K562 (cell line): ENCODE measurements around the gene PMF1. TPM values are rescaled to one million over a fixed set of nuclear protein-coding genes. Genes with fewer than 3 reads are reported as not detected.
A peak's percentile ranks its signal among the peaks of the same experiment; 100 is the strongest.

Experiments
- BHLHE40 ChIP-seq: IDR thresholded peaks from 2 replicates; pipeline ENCODE4 v1.6.1; 2011; ENCODE audit warnings: low read length, improper control_type of control experiment
- EP400 ChIP-seq: fragments of 450-650 bp; IDR thresholded peaks from 2 replicates; pipeline ENCODE4 v1.6.1; 2017; ENCODE audit warnings: antibody characterized with exemption, mild to moderate bottlenecking, moderate library complexity
- ETV1 ChIP-seq: fragments of 450-650 bp; conservative IDR thresholded peaks from 2 replicates; pipeline ENCODE4 v1.6.1; 2016; ENCODE audit warnings: missing genetic modification characterization, control low read depth, low read depth, missing compliant biosample characterization
- FOXM1 ChIP-seq, 2 experiments: fragments of 450-650 bp in 1 of 2; sonication (generic) in 1 of 2; formaldehyde crosslinking in 1 of 2; IDR thresholded peaks; 2 replicates each; pipeline versions ENCODE4 v1.6.1 to v1.9.0; 2017 to 2022; ENCODE audit warnings: low read depth in 2 of 2, mild to moderate bottlenecking in 2 of 2, missing genetic modification reagents in 1 of 2, moderate library complexity in 1 of 2
- GABPB1 ChIP-seq: sonication (generic); formaldehyde crosslinking; IDR thresholded peaks from 2 replicates; pipeline ENCODE4 v1.8.0; 2022; ENCODE audit warnings: mild to moderate bottlenecking, missing genetic modification reagents
- GMEB1 ChIP-seq: fragments of 250-450 bp; sonication (Bioruptor Pico); IDR thresholded peaks from 2 replicates; pipeline ENCODE4 v1.4.0; 2020; ENCODE audit warnings: mild to moderate bottlenecking
- KAT7 ChIP-seq: sonication (generic); formaldehyde crosslinking; IDR thresholded peaks from 2 replicates; pipeline ENCODE4 v1.8.0; 2022; ENCODE audit warnings: missing genetic modification reagents, mild to moderate bottlenecking, borderline replicate concordance
- MTA1 ChIP-seq: fragments of 450-650 bp; IDR thresholded peaks from 2 replicates; pipeline ENCODE4 v1.6.1; 2017; ENCODE audit warnings: borderline replicate concordance
- NFE2 ChIP-seq: IDR thresholded peaks from 2 replicates; pipeline ENCODE4 v1.6.1; 2014; ENCODE audit warnings: antibody characterized with exemption, low read depth
- NFIC ChIP-seq: fragments of 450-650 bp; IDR thresholded peaks from 2 replicates; pipeline ENCODE4 v1.6.1; 2017; ENCODE audit warnings: mild to moderate bottlenecking, inconsistent platforms
- NFYB ChIP-seq: IDR thresholded peaks from 2 replicates; pipeline ENCODE4 v1.6.1; 2011; ENCODE audit warnings: mild to moderate bottlenecking, moderate library complexity; ENCODE audit not compliant: insufficient read length; ENCODE audit errors: extremely low read depth
- POLR2AphosphoS2 ChIP-seq: IDR thresholded peaks from 2 replicates; pipeline ENCODE4 v1.6.1; 2012; ENCODE audit warnings: low read length, improper control_type of control experiment
- POLR3A ChIP-seq: IDR thresholded peaks from 2 replicates; pipeline ENCODE4 v1.6.1; 2011; ENCODE audit warnings: borderline replicate concordance, mild to moderate bottlenecking, moderate library complexity; ENCODE audit not compliant: insufficient read length, insufficient read depth; ENCODE audit errors: extremely low read depth
- STAT6 ChIP-seq: sonication (generic); formaldehyde crosslinking; IDR thresholded peaks from 2 replicates; pipeline ENCODE4 v1.8.1; 2023; ENCODE audit warnings: mild to moderate bottlenecking, missing genetic modification reagents
- TAL1 ChIP-seq: fragments of 450-650 bp; IDR thresholded peaks from 2 replicates; pipeline ENCODE4 v1.6.1; 2016; ENCODE audit warnings: mild to moderate bottlenecking
- TARDBP ChIP-seq: fragments of 450-650 bp; IDR thresholded peaks from 2 replicates; pipeline ENCODE4 v1.6.1; 2016
- TGIF2 ChIP-seq: sonication (generic); formaldehyde crosslinking; IDR thresholded peaks from 2 replicates; pipeline ENCODE4 v1.8.1; 2022; ENCODE audit warnings: mild to moderate bottlenecking, missing genetic modification reagents, moderate library complexity
- ZNF398 ChIP-seq: fragments of 250-450 bp; sonication (Bioruptor Pico); IDR thresholded peaks from 2 replicates; pipeline ENCODE4 v1.8.0; 2021; ENCODE audit warnings: moderate library complexity, mild to moderate bottlenecking, inconsistent platforms
- ZNF408 ChIP-seq: fragments of 250-450 bp; sonication (Bioruptor Pico); IDR thresholded peaks from 2 replicates; pipeline ENCODE4 v1.4.0; 2020; ENCODE audit warnings: low read depth, mild to moderate bottlenecking, moderate library complexity
- polyA plus RNA-seq, 8 experiments: library from polyadenylated mRNA; depleted of rRNA in 4 of 8; stranded (reverse) in 5 of 8; unstranded in 3 of 8; fragments of >200 nt; fragmentation: Nextera tagmentation in 2 of 8; fragmentation: Illumina TruSeq in 1 of 8; extraction: Ambion mirVana in 2 of 8; extraction: Trizol in 1 of 8; gene quantifications; 2 replicates each; pipeline versions ENCODE4 v1.2.1 to v1.2.3, GENCODE V29; 2011 to 2014; ENCODE audit warnings: inconsistent platforms in 1 of 8, missing spikeins in 1 of 8
- total RNA-seq, 7 experiments: library from RNA; depleted of rRNA in 6 of 7; stranded (reverse); fragments of >200 nt in 6 of 7; fragmentation: Illumina TruSeq in 2 of 7; extraction: Trizol in 2 of 7; gene quantifications; 2 replicates each; pipeline versions ENCODE4 v1.2.1 to v1.2.3, GENCODE V29; 2011 to 2021; ENCODE audit warnings: low replicate concordance in 1 of 7
- TF ChIP-seq, protein P1 (sequence below): fragments of 250-450 bp; sonication (Bioruptor Pico); IDR thresholded peaks from 2 replicates; pipeline ENCODE4 v1.8.0; 2022; ENCODE audit warnings: inconsistent platforms, mild to moderate bottlenecking, moderate library complexity, borderline replicate concordance

The PMF1 gene
- total and polyA plus RNA-seq, 9 of the 15 experiments (the other 6 are each of a cell fraction or from before 2014, with no cell fraction given), result 9.4 to 92.9 (median 71.0) TPM

- peak; percentile 88 for TF ChIP-seq STAT6 (CRISPR knock-in tag)
- peak; percentile 23; the same call in 1 of the 2 replicates for TF ChIP-seq MTA1
- TF ChIP-seq TAL1, result no peak
- no peak; the same call in 1 of the 2 replicates for TF ChIP-seq TGIF2 (CRISPR knock-in tag)
- TF ChIP-seq NFE2, result no peak
- TF ChIP-seq, protein P1, sequence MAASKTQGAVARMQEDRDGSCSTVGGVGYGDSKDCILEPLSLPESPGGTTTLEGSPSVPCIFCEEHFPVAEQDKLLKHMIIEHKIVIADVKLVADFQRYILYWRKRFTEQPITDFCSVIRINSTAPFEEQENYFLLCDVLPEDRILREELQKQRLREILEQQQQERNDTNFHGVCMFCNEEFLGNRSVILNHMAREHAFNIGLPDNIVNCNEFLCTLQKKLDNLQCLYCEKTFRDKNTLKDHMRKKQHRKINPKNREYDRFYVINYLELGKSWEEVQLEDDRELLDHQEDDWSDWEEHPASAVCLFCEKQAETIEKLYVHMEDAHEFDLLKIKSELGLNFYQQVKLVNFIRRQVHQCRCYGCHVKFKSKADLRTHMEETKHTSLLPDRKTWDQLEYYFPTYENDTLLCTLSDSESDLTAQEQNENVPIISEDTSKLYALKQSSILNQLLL (CRISPR knock-in tag), result no peak
- TF ChIP-seq GMEB1 (CRISPR knock-in tag), result peak; percentile 88
- peak; percentile 15; the same call in 1 of the 2 replicates for TF ChIP-seq ETV1
- TF ChIP-seq TARDBP, result peak; percentile 54; the same call in 1 of the 2 replicates
- TF ChIP-seq FOXM1 (IDR thresholded peaks at IDR 0.05; ENCODE audit: low read depth), result no peak
- peak; percentile 45; the same call in 1 of the 2 replicates for TF ChIP-seq FOXM1 (CRISPR knock-in tag; IDR thresholded peaks at IDR 0.05; ENCODE audit: low read depth)
- peak; percentile 96 for TF ChIP-seq EP400
- TF ChIP-seq ZNF408 (CRISPR knock-in tag), result no peak
- no peak for TF ChIP-seq ZNF398 (CRISPR knock-in tag)
- no peak for TF ChIP-seq POLR3A
- peak; percentile 58 for TF ChIP-seq NFIC
- peak; percentile 94 for TF ChIP-seq POLR2AphosphoS2
- TF ChIP-seq NFYB, result peak; percentile 97
- TF ChIP-seq BHLHE40, result no peak; the same call in 1 of the 2 replicates
- TF ChIP-seq GABPB1, result peak; percentile 74
- peak; percentile 71; the same call in 1 of the 2 replicates for TF ChIP-seq KAT7 (CRISPR knock-in tag)
Observed at GRCh38 chr1:156212833-156213643, at the start of gene PMF1 (continued).
